Fibroblast of skin of scalp (primary cell): Measurements from ENCODE around the gene CTSK. TPM values are rescaled to one million over a fixed set of nuclear protein-coding genes. Genes with fewer than 3 reads are reported as not detected.
"Not testable (repeated sequence)": the region's sequence is repeated elsewhere in the genome, so short reads cannot be mapped to it uniquely, and the experiment has no call there.

Experiments used
- DNase-seq: peaks from one replicate; pipeline ENCODE4 v3.0.0-alpha.2; 2013
- polyA plus RNA-seq, 2 experiments: library from polyadenylated mRNA; unstranded; fragments of 120-200 nt; gene quantifications; one replicate each; pipeline ENCODE4 v1.2.1, GENCODE V29; 2013; ENCODE audit not compliant: insufficient read length in 2 of 2

CTSK gene
- 42.3 TPM for polyA plus RNA-seq (2013, experiment 1 of 2; ENCODE audit: insufficient read length)
- polyA plus RNA-seq (2013, experiment 2 of 2; ENCODE audit: insufficient read length): 41.5 TPM

GRCh38 chr1:150808121-150808520 lies at the start of gene CTSK:
Gene CTSK (minus strand): TSS chr1:150808260. CDS start chr1:150806805, 1,455 bp downstream.
- peak; percentile 42 for DNase-seq

DNA sequence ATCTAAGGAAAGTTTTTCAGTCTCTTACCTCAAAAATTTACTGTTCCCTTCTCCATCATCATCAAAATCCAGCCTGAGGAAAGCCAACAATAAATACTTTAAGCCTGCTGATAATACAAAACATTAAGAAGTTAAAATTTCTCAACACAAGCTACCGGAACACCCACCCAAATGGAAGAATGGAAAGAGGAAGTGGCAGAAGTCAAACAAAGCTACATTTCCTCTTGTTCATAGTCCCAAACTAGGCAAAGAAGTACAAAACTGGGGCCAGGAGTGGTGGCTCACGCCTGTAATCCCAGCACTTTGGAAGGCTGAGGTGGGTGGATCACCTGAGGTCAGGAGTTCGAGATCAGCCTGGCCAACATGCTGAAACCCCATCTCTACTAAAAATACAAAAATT lies 44.7 kb upstream of the CTSK start:
- not testable (repeated sequence) for DNase-seq

- not testable (repeated sequence) for DNase-seq
These were observed 42.8 kb upstream of the CTSK start for GRCh38 chr1:150850801-150851362.

GRCh38 chr1:150846473-150847146 lies 38.5 kb upstream of the CTSK start:
- no peak for DNase-seq

GRCh38 chr1:150843474-150843873 lies 35.4 kb upstream of the CTSK start:
- DNase-seq: no peak

- no peak for DNase-seq
These were observed 34.9 kb upstream of the CTSK start for GRCh38 chr1:150842964-150843363.

- DNase-seq: no peak
These were observed 34.3 kb upstream of the CTSK start for GRCh38 chr1:150842343-150842742.

GRCh38 chr1:150841626-150842025 lies 33.6 kb upstream of the CTSK start:
- no peak for DNase-seq

GRCh38 chr1:150840850-150841249 lies 32.8 kb upstream of the CTSK start:
- DNase-seq: not testable (repeated sequence)

GRCh38 chr1:150836129-150836773 lies 28.2 kb upstream of the CTSK start:
- DNase-seq: peak; percentile 2

- not testable (repeated sequence) for DNase-seq
These were observed 25.9 kb upstream of the CTSK start for GRCh38 chr1:150833961-150834360.

DNA sequence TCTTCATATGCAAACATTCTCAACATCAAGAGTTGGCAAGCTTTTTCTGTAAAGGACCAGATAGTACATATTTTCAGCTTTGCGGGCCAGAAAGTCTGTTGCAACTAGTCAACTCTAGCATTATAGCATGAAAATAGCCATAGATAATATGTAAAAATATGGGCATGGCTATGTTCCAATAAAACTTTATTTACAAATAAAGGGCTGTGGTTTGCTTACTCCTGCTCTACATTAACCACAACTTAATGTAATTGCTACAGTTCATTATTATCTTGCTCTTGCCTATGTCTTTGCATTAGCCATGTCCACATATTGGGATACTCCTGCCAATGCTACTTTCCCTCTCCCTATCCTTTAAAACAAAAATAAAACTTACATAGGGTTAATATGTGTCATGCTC lies 24.5 kb upstream of the CTSK start:
- DNase-seq: no peak

DNA sequence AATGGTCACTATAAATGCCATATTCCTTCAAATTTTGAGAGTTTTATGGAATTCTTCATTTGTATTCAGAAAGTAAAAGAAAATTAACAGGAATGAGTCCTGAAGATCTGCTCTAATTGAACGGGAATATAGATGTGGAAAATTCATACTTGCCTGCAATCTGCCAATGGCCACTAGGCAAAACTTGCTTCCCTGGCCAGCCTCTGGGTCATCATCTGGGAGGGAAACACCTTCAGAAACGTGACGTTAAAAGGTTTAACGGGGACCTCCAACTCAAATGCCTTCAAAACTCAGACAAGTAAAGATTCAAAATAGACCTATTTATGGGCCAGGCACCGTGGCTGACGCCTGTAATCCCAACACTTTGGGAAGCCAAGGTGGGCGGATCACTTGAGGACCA lies 21.7 kb upstream of the CTSK start:
- no peak for DNase-seq

DNA sequence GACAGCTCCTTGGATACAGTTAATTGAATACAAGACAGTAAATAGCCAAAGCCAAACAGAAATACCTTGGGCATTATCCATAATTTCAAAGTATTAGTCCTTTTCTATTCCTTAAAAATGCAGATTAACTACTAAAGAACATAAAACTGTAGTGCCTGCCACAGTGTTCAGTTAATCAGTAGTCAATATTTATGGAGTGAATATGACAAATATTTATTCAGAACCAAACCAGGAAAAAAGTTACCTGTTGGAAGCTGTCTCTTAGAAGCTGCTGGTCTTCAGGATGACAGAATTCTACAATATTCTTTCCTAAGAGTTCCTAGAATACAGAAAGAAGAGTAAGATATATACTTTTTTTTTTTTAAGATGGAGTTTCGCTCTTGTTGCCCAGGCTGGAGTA lies 18.2 kb upstream of the CTSK start:
- DNase-seq: no peak

DNA sequence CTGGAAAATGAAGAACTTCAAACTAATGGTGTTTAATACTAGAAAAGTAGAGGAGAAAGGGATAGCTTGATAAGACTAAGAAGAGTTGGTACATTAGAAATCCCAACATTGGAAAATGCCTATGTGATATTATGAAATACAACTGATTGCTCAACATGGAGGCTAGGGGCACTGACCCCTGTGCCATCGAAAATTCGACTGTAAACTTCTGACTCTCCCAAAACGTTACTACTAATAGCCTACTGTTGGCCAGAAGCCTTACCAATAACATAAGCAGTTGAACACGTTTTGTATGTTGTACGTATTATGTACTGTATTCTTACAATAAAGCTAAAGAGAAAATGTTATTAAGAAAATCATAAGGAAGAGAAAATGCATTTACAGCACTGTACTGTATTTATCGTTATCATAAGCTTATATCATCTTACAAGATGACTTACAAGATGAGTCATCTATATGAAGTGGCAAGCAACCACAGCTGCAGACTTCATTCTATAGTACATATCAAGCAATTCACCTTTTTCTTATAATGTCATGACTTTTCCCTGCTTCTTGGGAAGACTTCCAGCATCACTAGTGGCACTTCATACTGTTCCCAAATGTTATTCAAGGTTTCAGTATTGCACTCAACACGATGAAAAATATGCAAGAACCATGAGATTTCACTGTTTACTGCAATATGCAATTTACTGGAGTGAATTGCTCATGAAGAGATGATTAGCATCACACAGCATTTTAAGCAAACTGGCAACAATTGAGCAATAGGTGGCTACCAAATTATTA lies 12.9 kb upstream of the CTSK start:
- no peak for DNase-seq

- no peak for DNase-seq
These were observed 7.8 kb upstream of the CTSK start for GRCh38 chr1:150815871-150816270.

- peak; percentile 58 for DNase-seq
These were observed 5.1 kb upstream of the CTSK start for GRCh38 chr1:150813028-150813707.

DNA sequence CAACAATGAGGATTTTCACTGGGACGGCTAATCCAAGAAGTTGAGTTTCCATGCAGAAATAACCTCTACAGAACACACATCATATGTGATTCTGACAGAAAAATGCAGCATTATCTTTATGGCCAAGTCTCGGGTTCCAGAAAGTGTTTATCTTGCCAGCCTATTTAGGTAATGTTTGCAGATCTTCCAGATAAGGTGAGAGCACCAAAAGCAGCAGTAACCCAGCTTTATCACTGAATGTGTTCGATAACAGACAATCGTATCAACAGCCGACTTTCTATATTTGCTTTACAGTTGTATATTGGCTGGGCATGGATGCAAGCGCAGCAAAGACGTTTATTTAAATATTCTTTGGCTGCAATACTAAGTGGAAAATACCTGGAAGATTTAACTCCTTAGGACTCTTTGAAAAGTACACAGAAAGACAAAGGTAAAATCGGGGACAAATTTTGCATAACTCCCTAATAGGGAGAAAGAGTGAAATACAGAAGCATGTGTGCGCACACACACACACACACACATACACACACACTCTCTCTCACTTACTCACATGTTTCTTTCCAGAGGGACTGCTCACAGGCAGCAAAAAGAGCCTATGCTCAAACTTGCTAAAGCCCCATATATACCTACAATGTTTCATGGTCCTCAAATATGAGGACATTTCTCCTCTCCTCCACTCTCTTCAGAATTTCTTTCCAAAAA lies 3.0 kb upstream of the CTSK start:
- DNase-seq: no peak

GRCh38 chr1:150809651-150810050 lies 1.6 kb upstream of the CTSK start:
- DNase-seq: peak; percentile 78

- DNase-seq: peak; percentile 30
These were observed 786 bp upstream of the CTSK start for GRCh38 chr1:150808846-150809245.

GRCh38 chr1:150807249-150808023 lies 624 bp downstream of the CTSK start:
- DNase-seq: peak; percentile 49
